ENCODE results near the gene MEF2C.
"Not testable (repeated sequence)": the region's sequence is repeated elsewhere in the genome, so short reads cannot be mapped to it uniquely, and the experiment has no call there.

The MEF2C gene

GRCh38 chr5:88904478-88904877 is 21.5 kb upstream of the MEF2C start:
- no CpG with 5 or more reads among the region's 2 CpGs for WGBS (ENCODE audit: insufficient coverage, insufficient read length)
- not testable (repeated sequence) for H3K4me3 ChIP-seq (ENCODE audit: low read length); H3K27me3 ChIP-seq (ENCODE audit: control insufficient read depth, insufficient read depth, low read length); H3K4me1 ChIP-seq (ENCODE audit: control insufficient read depth, insufficient read depth, low read length); DNase-seq (ENCODE audit: low read depth, low spot score); H3K27ac ChIP-seq (ENCODE audit: low read length); H3K9me3 ChIP-seq (ENCODE audit: control insufficient read depth, insufficient read depth, low read length); H3K36me3 ChIP-seq (ENCODE audit: control insufficient read depth, insufficient read depth, low read length)

- DNase-seq (ENCODE audit: low read depth, low spot score); H3K4me1 ChIP-seq (ENCODE audit: control insufficient read depth, insufficient read depth, low read length); H3K36me3 ChIP-seq (ENCODE audit: control insufficient read depth, insufficient read depth, low read length); H3K27me3 ChIP-seq (ENCODE audit: control insufficient read depth, insufficient read depth, low read length); H3K4me3 ChIP-seq (ENCODE audit: low read length); H3K9me3 ChIP-seq (ENCODE audit: control insufficient read depth, insufficient read depth, low read length); H3K27ac ChIP-seq (ENCODE audit: low read length): not testable (repeated sequence)
- no CpG with 5 or more reads among the region's 8 CpGs for WGBS (ENCODE audit: insufficient coverage, insufficient read length)
Measured at GRCh38 chr5:88903966-88904365, 21.0 kb upstream of the MEF2C start.

- DNase-seq (ENCODE audit: low read depth, low spot score); H3K27ac ChIP-seq (ENCODE audit: low read length); H3K4me3 ChIP-seq (ENCODE audit: low read length); H3K4me1 ChIP-seq (ENCODE audit: control insufficient read depth, insufficient read depth, low read length); H3K27me3 ChIP-seq (ENCODE audit: control insufficient read depth, insufficient read depth, low read length); H3K9me3 ChIP-seq (ENCODE audit: control insufficient read depth, insufficient read depth, low read length); H3K36me3 ChIP-seq (ENCODE audit: control insufficient read depth, insufficient read depth, low read length): not testable (repeated sequence)
Measured at GRCh38 chr5:88901077-88901476, 18.1 kb upstream of the MEF2C start.

GRCh38 chr5:88899096-88899737 is 16.2 kb upstream of the MEF2C start:
- H3K4me3 ChIP-seq (ENCODE audit: low read length) = no peak overlapping the region
- H3K27me3 ChIP-seq (ENCODE audit: control insufficient read depth, insufficient read depth, low read length) = no peaks in the 10 kb centered on the region
- DNase-seq (ENCODE audit: low read depth, low spot score) = no peak
- H3K9me3 ChIP-seq (ENCODE audit: control insufficient read depth, insufficient read depth, low read length) = no peaks in the 10 kb centered on the region
- no CpG with 5 or more reads among the region's 2 CpGs for WGBS (ENCODE audit: insufficient coverage, insufficient read length)
- H3K36me3 ChIP-seq (ENCODE audit: control insufficient read depth, insufficient read depth, low read length) = no peaks in the 10 kb centered on the region
- H3K4me1 ChIP-seq (ENCODE audit: control insufficient read depth, insufficient read depth, low read length) = no peaks in the 10 kb centered on the region; the same call in 1 of the 2 replicates
- H3K27ac ChIP-seq (ENCODE audit: low read length) = no peak overlapping the region

GRCh38 chr5:88897748-88898147 is 14.8 kb upstream of the MEF2C start:
- H3K36me3 ChIP-seq (ENCODE audit: control insufficient read depth, insufficient read depth, low read length) = no peaks in the 10 kb centered on the region
- no peaks in the 10 kb centered on the region; the same call in 1 of the 2 replicates for H3K4me1 ChIP-seq (ENCODE audit: control insufficient read depth, insufficient read depth, low read length)
- no peak for DNase-seq (ENCODE audit: low read depth, low spot score)
- H3K9me3 ChIP-seq (ENCODE audit: control insufficient read depth, insufficient read depth, low read length) = no peaks in the 10 kb centered on the region
- no peaks in the 10 kb centered on the region for H3K27me3 ChIP-seq (ENCODE audit: control insufficient read depth, insufficient read depth, low read length)
- no peak overlapping the region for H3K27ac ChIP-seq (ENCODE audit: low read length)
- H3K4me3 ChIP-seq (ENCODE audit: low read length) = no peak overlapping the region
- no CpG with 5 or more reads among the region's 1 CpG for WGBS (ENCODE audit: insufficient coverage, insufficient read length)

GRCh38 chr5:88895681-88896501 is 12.9 kb upstream of the MEF2C start:
- no peak overlapping the region for H3K27ac ChIP-seq (ENCODE audit: low read length)
- WGBS (ENCODE audit: insufficient coverage, insufficient read length) = no CpG with 5 or more reads among the region's 10 CpGs
- no peaks in the 10 kb centered on the region; the same call in 1 of the 2 replicates for H3K4me1 ChIP-seq (ENCODE audit: control insufficient read depth, insufficient read depth, low read length)
- no peak overlapping the region for H3K4me3 ChIP-seq (ENCODE audit: low read length)
- H3K36me3 ChIP-seq (ENCODE audit: control insufficient read depth, insufficient read depth, low read length) = no peaks in the 10 kb centered on the region
- no peaks in the 10 kb centered on the region for H3K9me3 ChIP-seq (ENCODE audit: control insufficient read depth, insufficient read depth, low read length)
- H3K27me3 ChIP-seq (ENCODE audit: control insufficient read depth, insufficient read depth, low read length) = no peaks in the 10 kb centered on the region
- no peak for DNase-seq (ENCODE audit: low read depth, low spot score)

GRCh38 chr5:88892669-88893068 is 9.7 kb upstream of the MEF2C start:
- no peaks in the 10 kb centered on the region for H3K36me3 ChIP-seq (ENCODE audit: control insufficient read depth, insufficient read depth, low read length)
- no peaks in the 10 kb centered on the region; the same call in 1 of the 2 replicates for H3K4me1 ChIP-seq (ENCODE audit: control insufficient read depth, insufficient read depth, low read length)
- H3K9me3 ChIP-seq (ENCODE audit: control insufficient read depth, insufficient read depth, low read length) = no peaks in the 10 kb centered on the region
- no peaks in the 10 kb centered on the region; the same call in 1 of the 2 replicates for H3K27me3 ChIP-seq (ENCODE audit: control insufficient read depth, insufficient read depth, low read length)
- no peak overlapping the region for H3K27ac ChIP-seq (ENCODE audit: low read length)
- no peak for DNase-seq (ENCODE audit: low read depth, low spot score)
- H3K4me3 ChIP-seq (ENCODE audit: low read length) = no peak overlapping the region
- no CpG with 5 or more reads among the region's 3 CpGs for WGBS (ENCODE audit: insufficient coverage, insufficient read length)

- Histone ChIP-seq H3K27ac (ENCODE audit: low read length) (no peak overlapping the region), H3K27me3 (ENCODE audit: control insufficient read depth, insufficient read depth, low read length) (no peaks in the 10 kb centered on the region; the same call in 1 of the 2 replicates), H3K9me3 (ENCODE audit: control insufficient read depth, insufficient read depth, low read length) (no peaks in the 10 kb centered on the region), H3K4me1 (ENCODE audit: control insufficient read depth, insufficient read depth, low read length) (no peaks in the 10 kb centered on the region; the same call in 1 of the 2 replicates), H3K36me3 (ENCODE audit: control insufficient read depth, insufficient read depth, low read length) (no peaks in the 10 kb centered on the region), H3K4me3 (ENCODE audit: low read length) (no peak overlapping the region; the same call in 1 of the 2 replicates)
- no CpG with 5 or more reads among the region's 10 CpGs for WGBS (ENCODE audit: insufficient coverage, insufficient read length)
- DNase-seq (ENCODE audit: low read depth, low spot score) = no peak
Measured at GRCh38 chr5:88890070-88890781, 7.2 kb upstream of the MEF2C start.

GRCh38 chr5:88889189-88890069 is 6.4 kb upstream of the MEF2C start:
- DNase-seq (ENCODE audit: low read depth, low spot score) = no peak
- Histone ChIP-seq H3K27ac (ENCODE audit: low read length) (no peak overlapping the region), H3K27me3 (ENCODE audit: control insufficient read depth, insufficient read depth, low read length) (peaks cover 2% of the 10 kb centered on the region; the same call in 1 of the 2 replicates), H3K4me1 (ENCODE audit: control insufficient read depth, insufficient read depth, low read length) (no peaks in the 10 kb centered on the region; the same call in 1 of the 2 replicates), H3K4me3 (ENCODE audit: low read length) (peak overlapping the region; percentile 73), H3K9me3 (ENCODE audit: control insufficient read depth, insufficient read depth, low read length) (no peaks in the 10 kb centered on the region), H3K36me3 (ENCODE audit: control insufficient read depth, insufficient read depth, low read length) (no peaks in the 10 kb centered on the region)
- WGBS (ENCODE audit: insufficient coverage, insufficient read length) = no CpG with 5 or more reads among the region's 48 CpGs

GRCh38 chr5:88888848-88889188 is 5.8 kb upstream of the MEF2C start:
- no CpG with 5 or more reads among the region's 9 CpGs for WGBS (ENCODE audit: insufficient coverage, insufficient read length)
- no peak for DNase-seq (ENCODE audit: low read depth, low spot score)
- peak overlapping the region; percentile 73; the same call in 1 of the 2 replicates for H3K4me3 ChIP-seq (ENCODE audit: low read length)
- H3K9me3 ChIP-seq (ENCODE audit: control insufficient read depth, insufficient read depth, low read length) = no peaks in the 10 kb centered on the region
- no peaks in the 10 kb centered on the region for H3K36me3 ChIP-seq (ENCODE audit: control insufficient read depth, insufficient read depth, low read length)
- no peaks in the 10 kb centered on the region; the same call in 1 of the 2 replicates for H3K4me1 ChIP-seq (ENCODE audit: control insufficient read depth, insufficient read depth, low read length)
- no peak overlapping the region for H3K27ac ChIP-seq (ENCODE audit: low read length)
- peaks cover 2% of the 10 kb centered on the region; the same call in 1 of the 2 replicates for H3K27me3 ChIP-seq (ENCODE audit: control insufficient read depth, insufficient read depth, low read length)
